NCI-H345 (cell line): Measurements from ENCODE around the gene RGS11.

Experiments
- DNase-seq: peaks from one replicate; lab custom pipeline; 2025; lab: John Stamatoyannopoulos, UW

The RGS11 gene

GRCh38 chr16:229731-230281, 45.9 kb downstream of the RGS11 start:
- no peak for DNase-seq

DNA sequence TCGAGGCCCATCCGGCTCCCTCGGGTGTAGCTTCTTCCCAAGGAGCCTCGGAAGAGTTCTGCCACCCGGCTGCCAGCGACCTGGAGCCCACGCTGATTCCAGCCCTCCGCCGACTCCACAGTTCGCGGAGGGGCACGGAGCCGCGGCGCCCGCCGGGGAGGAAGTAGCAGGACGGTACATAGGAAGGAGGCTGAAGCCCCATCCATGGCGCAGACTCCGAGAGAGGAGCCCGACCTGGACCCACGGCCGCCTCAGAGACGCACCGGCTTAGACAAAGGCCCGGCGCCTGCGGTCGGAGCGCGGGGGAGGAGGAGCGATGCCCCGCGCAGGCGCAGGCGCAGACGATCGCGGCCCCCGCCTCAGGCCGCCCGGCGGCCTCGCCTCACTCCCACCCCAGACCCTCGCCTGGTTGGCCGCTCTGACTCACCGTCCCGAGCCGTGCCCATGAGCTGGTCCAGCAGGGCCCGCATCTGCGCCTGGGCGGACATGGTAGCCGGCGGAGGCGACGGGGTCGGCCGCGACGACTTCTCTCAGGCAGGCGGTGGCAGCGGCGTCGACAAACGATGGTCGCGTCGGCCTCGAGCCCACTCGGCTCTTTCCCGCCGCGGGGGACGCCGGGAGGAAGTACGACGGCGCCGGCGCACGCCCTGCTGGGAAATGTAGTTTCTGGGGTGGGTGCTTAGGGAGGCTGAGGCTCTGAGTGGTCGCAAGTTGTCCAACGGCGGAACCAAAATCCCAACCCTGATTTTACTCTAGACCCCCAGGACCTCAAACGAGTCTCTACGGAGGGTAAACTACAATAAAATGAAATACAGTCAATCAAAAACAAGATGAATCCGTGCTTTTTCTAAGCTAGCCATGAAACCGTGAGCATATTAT, 46.7 kb downstream of the RGS11 start, which contains the start of gene LUC7L:
Gene LUC7L, minus strand, starts transcription at position 598 of the 879 bp plus-strand sequence. Its CDS starts 110 bp downstream, at position 488.
- peak; percentile 92 for DNase-seq

GRCh38 chr16:228151-228851, 47.4 kb downstream of the RGS11 start:
- peak; percentile 18 for DNase-seq

GRCh38 chr16:220021-220420, 55.7 kb downstream of the RGS11 start:
- DNase-seq = no peak
